Peyer's patch (tissue), 4 donors: ENCODE data around the gene PPP2CA. TPM values are rescaled to one million over a fixed set of nuclear protein-coding genes. Genes with fewer than 3 reads are reported as not detected.

Source experiments
- DNase-seq, 3 donors: peaks; one replicate each; pipeline ENCODE4 v3.0.0-alpha.2; 2017 to 2019
- H3K27ac ChIP-seq, 4 donors: fragments of 200-600 bp; sonication (generic); one replicate each; pipeline ENCODE4 v1.5.1; 2016 to 2019
- H3K27me3 ChIP-seq, 2 donors: fragments of 200-600 bp; sonication (generic); one replicate each; pipeline ENCODE4 v1.5.1; 2019
- H3K36me3 ChIP-seq, 3 donors: fragments of 200-600 bp; sonication (generic); one replicate each; pipeline ENCODE4 v1.5.1; 2016 to 2019
- H3K4me1 ChIP-seq, 4 donors: fragments of 200-600 bp; sonication (generic); one replicate each; pipeline ENCODE4 v1.5.1; 2016 to 2019
- H3K4me3 ChIP-seq, 4 donors: fragments of 200-600 bp; sonication (generic); 1 replicate in 3 of 4; 2 replicates in 1 of 4; pipeline ENCODE4 v1.5.1; 2016 to 2019; ENCODE audit warnings: mild to moderate bottlenecking in 1 of 4
- H3K9me3 ChIP-seq, 4 donors: fragments of 200-600 bp; sonication (generic); one replicate each; pipeline ENCODE4 v1.5.1; 2016 to 2019; ENCODE audit warnings: mild to moderate bottlenecking in 1 of 4
- POLR2A ChIP-seq, 2 donors: fragments of 450-650 bp; IDR thresholded peaks; one replicate each; pipeline ENCODE4 v1.5.1; 2017; ENCODE audit warnings: antibody characterized with exemption in 2 of 2, mild to moderate bottlenecking in 2 of 2, moderate library complexity in 2 of 2
- small RNA-seq, 2 donors: library from RNA; depleted of rRNA; stranded (forward); fragments of <200 nt; gene quantifications; one replicate each; pipeline ENCODE3, GENCODE V24; 2016
- total RNA-seq, 4 donors: library from RNA; depleted of rRNA; stranded (reverse); fragments of >200 nt; gene quantifications; one replicate each; pipeline ENCODE4 v1.1.0, GENCODE V29; 2016
- TF ChIP-seq, protein P1 (sequence below), 6 experiments: fragments of 450-650 bp in 4 of 6; fragments of 200-600 bp in 2 of 6; sonication (generic) in 1 of 6; IDR thresholded peaks; one replicate each; pipeline ENCODE4 v1.5.1; 2017 to 2019; ENCODE audit warnings: antibody characterized with exemption in 6 of 6, mild to moderate bottlenecking in 3 of 6, moderate library complexity in 1 of 6

Gene PPP2CA
- total RNA-seq, 4 donors from 2014 or later = 85.0 to 128 (median 104) TPM

DNA sequence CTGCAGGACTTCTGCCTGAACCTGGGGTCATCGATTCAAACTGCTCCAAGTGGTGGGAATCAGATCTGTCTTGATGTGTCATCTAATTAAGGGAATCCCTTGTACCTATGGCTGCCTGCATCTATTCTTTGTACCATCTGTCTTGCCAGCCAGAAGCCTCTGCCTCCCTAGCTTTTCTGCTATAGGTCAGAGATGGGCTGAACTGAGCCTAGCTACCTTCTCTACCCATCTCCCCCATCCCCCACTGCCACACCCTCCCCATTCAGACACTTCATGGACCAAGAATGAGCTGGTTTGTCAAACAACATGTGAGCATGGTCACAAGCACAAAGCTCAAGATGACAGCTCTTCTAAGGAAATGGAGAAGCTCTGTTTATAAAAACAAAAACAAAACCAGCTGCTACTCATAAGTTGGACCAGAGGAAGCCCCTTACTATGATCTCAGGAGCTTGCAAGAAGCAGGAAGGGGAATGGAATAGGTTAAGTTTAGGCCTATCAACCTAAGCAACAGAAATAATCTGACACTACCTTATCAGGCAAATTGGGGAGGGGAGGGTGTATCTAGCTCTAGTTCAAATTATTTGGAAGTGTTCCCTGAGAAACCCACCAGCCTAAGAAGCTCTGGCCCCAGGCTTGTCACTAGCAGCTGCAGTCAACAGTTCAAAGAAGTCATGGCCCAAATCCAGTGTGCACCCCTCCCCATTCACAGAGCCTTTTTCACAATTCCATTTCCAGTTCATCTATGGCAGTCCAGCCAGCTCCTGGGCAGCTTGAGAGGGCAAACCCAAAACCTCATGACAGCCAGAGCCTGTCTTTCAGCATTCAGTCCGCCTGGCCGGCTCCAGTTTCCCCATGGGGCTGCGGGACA lies 79.0 kb downstream of the PPP2CA start:
- no peak overlapping the region for H3K27ac ChIP-seq
- peaks cover 0 to 7% (median 0%) of the 10 kb centered on the region in 4 donors for H3K4me1 ChIP-seq
- peak in 1 of 3 donors; percentile 14 for DNase-seq
- TF ChIP-seq POLR2A (IDR thresholded peaks at IDR 0.05) = no peak
- TF ChIP-seq, protein P1, sequence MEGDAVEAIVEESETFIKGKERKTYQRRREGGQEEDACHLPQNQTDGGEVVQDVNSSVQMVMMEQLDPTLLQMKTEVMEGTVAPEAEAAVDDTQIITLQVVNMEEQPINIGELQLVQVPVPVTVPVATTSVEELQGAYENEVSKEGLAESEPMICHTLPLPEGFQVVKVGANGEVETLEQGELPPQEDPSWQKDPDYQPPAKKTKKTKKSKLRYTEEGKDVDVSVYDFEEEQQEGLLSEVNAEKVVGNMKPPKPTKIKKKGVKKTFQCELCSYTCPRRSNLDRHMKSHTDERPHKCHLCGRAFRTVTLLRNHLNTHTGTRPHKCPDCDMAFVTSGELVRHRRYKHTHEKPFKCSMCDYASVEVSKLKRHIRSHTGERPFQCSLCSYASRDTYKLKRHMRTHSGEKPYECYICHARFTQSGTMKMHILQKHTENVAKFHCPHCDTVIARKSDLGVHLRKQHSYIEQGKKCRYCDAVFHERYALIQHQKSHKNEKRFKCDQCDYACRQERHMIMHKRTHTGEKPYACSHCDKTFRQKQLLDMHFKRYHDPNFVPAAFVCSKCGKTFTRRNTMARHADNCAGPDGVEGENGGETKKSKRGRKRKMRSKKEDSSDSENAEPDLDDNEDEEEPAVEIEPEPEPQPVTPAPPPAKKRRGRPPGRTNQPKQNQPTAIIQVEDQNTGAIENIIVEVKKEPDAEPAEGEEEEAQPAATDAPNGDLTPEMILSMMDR (IDR thresholded peaks at IDR 0.05) = no peak
- no peak overlapping the region for H3K4me3 ChIP-seq
- no peaks in the 10 kb centered on the region for H3K9me3 ChIP-seq
- H3K36me3 ChIP-seq = peaks cover 0 to 85% (median 0%) of the 10 kb centered on the region in 3 donors
- no peaks in the 10 kb centered on the region for H3K27me3 ChIP-seq

DNA sequence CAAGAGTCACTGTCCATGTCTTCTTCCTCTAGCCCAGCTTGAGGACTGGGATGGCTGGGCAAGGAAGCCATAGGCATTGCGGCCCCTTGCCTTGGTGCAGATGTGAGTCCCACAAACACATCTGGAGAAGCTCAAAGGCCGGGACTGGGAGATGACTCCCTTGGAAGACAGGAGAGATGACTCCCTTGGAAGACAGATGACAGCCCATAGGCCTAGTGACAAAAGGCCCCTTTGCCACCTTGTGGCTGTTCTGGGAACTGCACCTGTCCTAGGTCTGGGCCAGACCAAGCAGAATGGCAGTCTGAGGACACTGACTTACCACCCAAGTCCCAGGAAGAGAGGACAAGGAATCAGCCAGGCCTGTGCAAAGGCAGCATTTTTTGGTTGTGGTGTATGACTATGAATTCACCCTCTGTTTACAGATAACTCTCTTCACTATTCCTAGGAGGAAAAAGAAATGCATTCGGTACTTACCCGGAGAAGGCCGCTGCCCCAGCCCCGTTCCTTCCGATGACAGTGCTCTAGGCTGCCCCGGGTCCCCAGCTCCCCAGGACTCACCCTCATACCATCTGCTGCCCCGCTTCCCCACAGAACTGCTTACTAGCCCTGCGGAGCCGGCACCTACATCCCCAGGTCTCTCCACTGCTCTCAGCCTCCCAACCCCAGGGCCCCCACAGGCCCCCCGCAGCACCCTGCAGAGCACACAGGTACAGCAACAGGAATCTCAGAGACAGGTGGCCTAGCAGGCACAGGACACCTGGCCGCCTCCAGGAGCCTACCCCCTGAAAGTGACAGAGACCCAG lies 79.9 kb downstream of the PPP2CA start:
- Histone ChIP-seq H3K4me3 (no peak overlapping the region), H3K27ac (no peak overlapping the region), H3K4me1 (peaks cover 0 to 7% (median 1%) of the 10 kb centered on the region in 4 donors), H3K27me3 (no peaks in the 10 kb centered on the region), H3K9me3 (no peaks in the 10 kb centered on the region), H3K36me3 (peaks cover 0 to 78% (median 0%) of the 10 kb centered on the region in 3 donors)
- DNase-seq = peak; percentile 83 to 94 (median 85)
- TF ChIP-seq POLR2A (IDR thresholded peaks at IDR 0.05) = no peak
- TF ChIP-seq, protein P1 (IDR thresholded peaks at IDR 0.05) = peak; percentile 91 to 96 (median 94)

DNA sequence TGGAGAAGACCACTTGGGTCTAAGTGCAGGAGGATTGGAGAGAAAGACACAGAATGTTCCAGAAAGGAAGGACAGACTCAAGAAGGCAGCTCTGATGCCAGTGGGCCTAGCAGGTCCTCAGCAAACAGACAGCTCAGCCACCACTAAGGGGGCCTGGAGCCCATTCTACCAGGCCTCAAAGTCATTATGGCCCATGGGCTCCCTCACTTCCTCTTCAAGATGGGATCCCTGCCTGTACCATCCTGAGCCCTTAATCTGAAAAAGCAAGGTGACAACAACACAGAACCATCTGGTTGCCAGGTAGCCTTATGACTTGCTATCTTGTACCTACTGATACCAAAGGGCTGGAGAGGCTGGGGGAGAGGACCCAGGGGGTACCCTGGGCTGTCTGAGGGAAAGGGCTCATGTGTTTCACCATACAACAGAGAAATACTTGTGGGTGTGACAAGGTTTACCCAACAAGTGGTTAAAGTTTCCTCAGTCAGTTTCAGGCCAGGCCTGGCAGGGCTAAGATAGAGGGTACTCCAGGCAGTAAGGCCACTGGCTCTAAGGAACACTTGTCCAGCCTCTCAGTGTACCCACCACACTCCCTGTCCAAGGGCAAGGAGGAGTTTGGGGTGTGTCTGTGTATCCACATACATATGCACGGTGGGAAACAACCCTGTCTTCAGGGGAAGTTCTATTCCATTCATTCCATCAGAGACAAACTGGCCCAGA lies 80.7 kb downstream of the PPP2CA start:
- H3K27me3 ChIP-seq = no peaks in the 10 kb centered on the region
- no peaks in the 10 kb centered on the region for H3K9me3 ChIP-seq
- no peak for DNase-seq
- peaks cover 0 to 72% (median 0%) of the 10 kb centered on the region in 3 donors for H3K36me3 ChIP-seq
- peaks cover 0 to 7% (median 3%) of the 10 kb centered on the region in 4 donors for H3K4me1 ChIP-seq
- TF ChIP-seq POLR2A (IDR thresholded peaks at IDR 0.05) = no peak
- TF ChIP-seq, protein P1 (IDR thresholded peaks at IDR 0.05) = no peak
- no peak overlapping the region for H3K27ac ChIP-seq
- H3K4me3 ChIP-seq = no peak overlapping the region

Small RNAs within 50 kb of the gene (small RNA-seq; reads per million reads assigned to genes)
- 0 reads per million in 2 donors for gene MIR3661

Other genes starting within 250 kb of the PPP2CA start
- gene VDAC1, start 221.1 kb downstream of the PPP2CA start, total RNA-seq = 100 to 1,000 TPM; 120 to 289 (median 181) TPM
- gene TCF7, start 111.4 kb downstream of the PPP2CA start, total RNA-seq = 10 to 100 TPM; 11.8 to 32.2 (median 22.0) TPM
- gene SKP1, start 49.1 kb downstream of the PPP2CA start, total RNA-seq = 100 to 1,000 TPM in 3 of 4 donors, 10 to 100 TPM in 1; 89.4 to 155 (median 129) TPM
- not detected for gene CDKL3, start 141.1 kb upstream of the PPP2CA start, total RNA-seq
- 10 to 100 TPM; 38.8 to 62.9 (median 55.4) TPM for gene UBE2B, start 145.5 kb upstream of the PPP2CA start, total RNA-seq
- gene CDKN2AIPNL, start 185.8 kb upstream of the PPP2CA start, total RNA-seq = 10 to 100 TPM; 13.1 to 25.9 (median 21.9) TPM